ENCODE measurements around the gene NLRP12.
A peak's percentile ranks its signal among the peaks of the same experiment; 100 is the strongest.
"Not testable (repeated sequence)": the region's sequence is repeated elsewhere in the genome, so short reads cannot be mapped to it uniquely, and the experiment has no call there.

NLRP12 gene

DNA sequence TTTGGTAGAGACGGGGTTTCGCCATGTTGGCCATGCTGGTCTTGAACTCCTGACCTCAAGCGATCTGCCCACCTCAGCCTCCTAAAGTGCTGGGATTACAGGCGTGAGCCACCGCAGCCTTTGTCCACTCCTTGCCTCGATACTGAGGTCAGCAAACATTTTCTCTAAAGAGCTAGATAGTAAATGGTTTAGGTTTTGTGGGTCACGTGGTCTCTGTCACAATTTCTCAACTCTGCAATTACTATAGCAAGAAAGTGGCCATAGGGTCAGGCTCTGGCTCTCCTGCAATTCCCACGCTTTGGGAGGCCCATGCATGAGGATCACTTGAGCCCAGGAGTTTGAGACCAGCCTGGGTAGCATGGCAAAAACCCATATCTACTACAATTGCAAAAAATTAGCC is 42.8 kb downstream of the NLRP12 start:
- not testable (repeated sequence) for H4K12ac ChIP-seq (ENCODE audit: low read depth, low read length); H3K4me1 ChIP-seq (ENCODE audit: control insufficient read depth in 1 of 2, insufficient read depth in 2 of 2, low read length in 2 of 2); H3K4me3 ChIP-seq (ENCODE audit: low read depth, low read length); H3K23ac ChIP-seq (ENCODE audit: low read length); H3K79me2 ChIP-seq (ENCODE audit: control insufficient read depth, insufficient read depth, low read length, poor library complexity); H3K4ac ChIP-seq (ENCODE audit: low read depth, low read length); H3K36me3 ChIP-seq (ENCODE audit: control insufficient read depth in 1 of 2, insufficient read depth in 2 of 2, low read length in 2 of 2); H2AFZ ChIP-seq (ENCODE audit: insufficient read depth, low read length, poor library complexity); H3K9ac ChIP-seq (ENCODE audit: low read length); H3K9me3 ChIP-seq (ENCODE audit: insufficient read depth, low read depth, low read length); H3K27me3 ChIP-seq (ENCODE audit: insufficient read depth, low read length); H3K4me2 ChIP-seq (ENCODE audit: low read length)
- Histone ChIP-seq H2BK12ac (ENCODE audit: low read length) (peak overlapping the region; percentile 92), H4K8ac (ENCODE audit: low read depth, low read length) (peak overlapping the region; percentile 44), H2AK5ac (ENCODE audit: low read length) (peak overlapping the region; percentile 29), H3K18ac (ENCODE audit: low read length) (peak overlapping the region; percentile 52), H3K14ac (ENCODE audit: low read length) (peak overlapping the region; percentile 77), H2BK120ac (ENCODE audit: insufficient read depth, low read length, poor library complexity) (peak overlapping the region; percentile 73), H3K27ac (ENCODE audit: low read depth, low read length) (peak overlapping the region; percentile 61), H2BK5ac (ENCODE audit: low read depth, low read length, poor library complexity) (peak overlapping the region; percentile 52), H3K79me1 (ENCODE audit: low read length) (peaks cover 25% of the 10 kb centered on the region), H4K91ac (ENCODE audit: low read depth, low read length) (peak overlapping the region; percentile 89)
- peak; percentile 15 to 49 for DNase-seq
- WGBS (ENCODE audit: extremely low coverage, insufficient coverage, insufficient read length): no CpG with 5 or more reads among the region's 8 CpGs

DNA sequence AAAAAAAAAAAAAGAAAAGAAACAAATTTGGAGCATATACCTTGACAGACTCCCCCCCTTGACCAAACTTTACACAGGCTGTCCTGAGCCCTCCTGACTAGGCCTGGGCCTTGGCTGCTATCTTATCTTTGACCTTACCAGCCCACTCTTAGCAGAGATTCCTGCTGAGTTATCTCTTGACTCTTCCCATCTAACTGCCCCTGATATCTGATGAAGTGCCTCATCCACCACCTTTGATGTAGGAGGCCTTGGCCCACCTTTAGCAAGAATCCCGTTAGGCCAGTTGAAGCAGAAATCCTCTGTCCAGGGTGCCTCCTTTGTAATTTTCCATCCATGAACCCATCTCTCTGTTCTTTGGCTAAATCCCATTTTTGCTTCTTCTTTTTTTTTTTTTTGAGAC is 43.6 kb downstream of the NLRP12 start:
- Histone ChIP-seq H3K36me3 (ENCODE audit: control insufficient read depth in 1 of 2, insufficient read depth in 2 of 2, low read length in 2 of 2) (no peaks in the 10 kb centered on the region), H3K4me3 (ENCODE audit: low read depth, low read length) (no peak overlapping the region), H3K18ac (ENCODE audit: low read length) (no peak overlapping the region), H4K8ac (ENCODE audit: low read depth, low read length) (no peak overlapping the region), H3K27me3 (ENCODE audit: insufficient read depth, low read length) (no peaks in the 10 kb centered on the region), H2BK120ac (ENCODE audit: insufficient read depth, low read length, poor library complexity) (peak overlapping the region; percentile 78), H2BK5ac (ENCODE audit: low read depth, low read length, poor library complexity) (peak overlapping the region; percentile 56), H3K4me1 (ENCODE audit: control insufficient read depth in 1 of 2, insufficient read depth in 2 of 2, low read length in 2 of 2) (peaks cover 9 to 11% of the 10 kb centered on the region in 2 experiments), H3K79me1 (ENCODE audit: low read length) (peaks cover 26% of the 10 kb centered on the region), H3K14ac (ENCODE audit: low read length) (no peak overlapping the region), H2AFZ (ENCODE audit: insufficient read depth, low read length, poor library complexity) (no peak overlapping the region), H3K27ac (ENCODE audit: low read depth, low read length) (peak overlapping the region; percentile 61), H2BK12ac (ENCODE audit: low read length) (peak overlapping the region; percentile 53), H3K79me2 (ENCODE audit: control insufficient read depth, insufficient read depth, low read length, poor library complexity) (peaks cover under 1% of the 10 kb centered on the region), H3K4me2 (ENCODE audit: low read length) (no peak overlapping the region), H4K91ac (ENCODE audit: low read depth, low read length) (peak overlapping the region; percentile 89), H2AK5ac (ENCODE audit: low read length) (no peak overlapping the region), H3K9me3 (ENCODE audit: insufficient read depth, low read depth, low read length) (no peaks in the 10 kb centered on the region), H3K9ac (ENCODE audit: low read length) (no peak overlapping the region), H3K4ac (ENCODE audit: low read depth, low read length) (no peak overlapping the region), H4K12ac (ENCODE audit: low read depth, low read length) (no peak overlapping the region), H3K23ac (ENCODE audit: low read length) (no peak overlapping the region)
- no CpG with 5 or more reads among the region's 1 CpG for WGBS (ENCODE audit: extremely low coverage, insufficient coverage, insufficient read length)
- peak; percentile 87 to 94 for DNase-seq

DNA sequence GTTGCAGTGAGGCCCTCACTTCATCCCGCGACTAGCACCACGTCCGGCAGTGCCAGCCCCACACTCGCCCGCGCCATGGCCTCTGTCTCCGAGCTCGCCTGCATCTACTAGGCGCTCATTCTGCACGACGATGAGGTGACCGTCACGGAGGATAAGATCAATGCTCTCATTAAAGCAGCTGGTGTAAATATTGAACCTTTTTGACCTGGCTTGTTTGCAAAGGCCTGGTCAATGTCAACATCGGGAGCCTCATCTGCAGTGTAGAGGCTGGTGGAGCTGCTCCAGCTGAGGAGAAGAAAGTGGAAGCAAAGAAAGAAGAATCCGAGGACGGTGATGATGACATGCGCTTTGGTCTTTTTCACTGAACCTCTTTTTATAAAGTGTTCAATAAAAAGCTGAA is 48.6 kb downstream of the NLRP12 start:
- Histone ChIP-seq H3K79me1 (ENCODE audit: low read length) (peaks cover 23% of the 10 kb centered on the region), H4K12ac (ENCODE audit: low read depth, low read length) (no peak overlapping the region), H3K9ac (ENCODE audit: low read length) (no peak overlapping the region), H3K79me2 (ENCODE audit: control insufficient read depth, insufficient read depth, low read length, poor library complexity) (peaks cover 2% of the 10 kb centered on the region), H3K4me1 (ENCODE audit: control insufficient read depth in 1 of 2, insufficient read depth in 2 of 2, low read length in 2 of 2) (peaks cover 14 to 17% of the 10 kb centered on the region in 2 experiments), H4K8ac (ENCODE audit: low read depth, low read length) (no peak overlapping the region), H3K4me2 (ENCODE audit: low read length) (no peak overlapping the region), H3K18ac (ENCODE audit: low read length) (no peak overlapping the region), H3K23ac (ENCODE audit: low read length) (no peak overlapping the region), H3K14ac (ENCODE audit: low read length) (peak overlapping the region; percentile 8), H2BK12ac (ENCODE audit: low read length) (peak overlapping the region; percentile 13), H3K4ac (ENCODE audit: low read depth, low read length) (no peak overlapping the region), H3K9me3 (ENCODE audit: insufficient read depth, low read depth, low read length) (peaks cover 1% of the 10 kb centered on the region), H3K36me3 (ENCODE audit: control insufficient read depth in 1 of 2, insufficient read depth in 2 of 2, low read length in 2 of 2) (no peaks in the 10 kb centered on the region), H2BK120ac (ENCODE audit: insufficient read depth, low read length, poor library complexity) (peak overlapping the region; percentile 5), H2AFZ (ENCODE audit: insufficient read depth, low read length, poor library complexity) (no peak overlapping the region), H2AK5ac (ENCODE audit: low read length) (no peak overlapping the region), H3K27ac (ENCODE audit: low read depth, low read length) (peak overlapping the region; percentile 72), H2BK5ac (ENCODE audit: low read depth, low read length, poor library complexity) (peak overlapping the region; percentile 85), H4K91ac (ENCODE audit: low read depth, low read length) (peak overlapping the region; percentile 70), H3K4me3 (ENCODE audit: low read depth, low read length) (no peak overlapping the region), H3K27me3 (ENCODE audit: insufficient read depth, low read length) (no peaks in the 10 kb centered on the region)
- WGBS (ENCODE audit: extremely low coverage, insufficient coverage, insufficient read length): no CpG with 5 or more reads among the region's 18 CpGs
- no peak for DNase-seq

DNA sequence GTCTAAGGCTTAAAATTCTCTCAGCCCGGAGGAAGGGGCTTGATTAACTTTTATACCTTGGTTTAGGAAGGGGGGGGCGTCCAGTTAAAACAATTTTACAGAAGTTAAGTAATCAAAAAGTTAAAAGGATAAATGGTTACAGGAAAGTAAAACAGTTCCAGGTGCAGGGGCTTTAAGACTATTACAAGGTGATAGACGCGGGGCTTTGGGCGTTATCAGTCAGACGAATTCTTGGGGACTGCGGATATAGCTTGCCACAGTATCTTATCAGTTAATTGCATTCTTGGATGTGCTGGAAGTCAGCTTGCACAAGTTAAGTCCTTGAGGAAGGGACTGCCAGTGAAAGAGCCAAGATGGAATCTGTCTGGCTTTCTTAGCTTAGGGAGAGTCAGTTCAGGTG is 49.6 kb downstream of the NLRP12 start:
- WGBS (ENCODE audit: extremely low coverage, insufficient coverage, insufficient read length): no CpG with 5 or more reads among the region's 7 CpGs
- H2AFZ ChIP-seq (ENCODE audit: insufficient read depth, low read length, poor library complexity); H4K12ac ChIP-seq (ENCODE audit: low read depth, low read length); H3K4me2 ChIP-seq (ENCODE audit: low read length); H3K23ac ChIP-seq (ENCODE audit: low read length); H3K9ac ChIP-seq (ENCODE audit: low read length); H3K14ac ChIP-seq (ENCODE audit: low read length); H4K8ac ChIP-seq (ENCODE audit: low read depth, low read length); H3K18ac ChIP-seq (ENCODE audit: low read length); H2BK12ac ChIP-seq (ENCODE audit: low read length); H3K79me2 ChIP-seq (ENCODE audit: control insufficient read depth, insufficient read depth, low read length, poor library complexity); DNase-seq; H3K36me3 ChIP-seq (ENCODE audit: control insufficient read depth in 1 of 2, insufficient read depth in 2 of 2, low read length in 2 of 2); H3K9me3 ChIP-seq (ENCODE audit: insufficient read depth, low read depth, low read length); H3K27me3 ChIP-seq (ENCODE audit: insufficient read depth, low read length); H3K4me3 ChIP-seq (ENCODE audit: low read depth, low read length); H3K4ac ChIP-seq (ENCODE audit: low read depth, low read length); H2AK5ac ChIP-seq (ENCODE audit: low read length): not testable (repeated sequence)
- H3K79me1 ChIP-seq (ENCODE audit: low read length): peaks cover 27% of the 10 kb centered on the region
- peak overlapping the region; percentile 83 for H2BK5ac ChIP-seq (ENCODE audit: low read depth, low read length, poor library complexity)
- H4K91ac ChIP-seq (ENCODE audit: low read depth, low read length): peak overlapping the region; percentile 78
- H2BK120ac ChIP-seq (ENCODE audit: insufficient read depth, low read length, poor library complexity): peak overlapping the region; percentile 89
- peaks cover 14 to 25% of the 10 kb centered on the region in 2 experiments for H3K4me1 ChIP-seq (ENCODE audit: control insufficient read depth in 1 of 2, insufficient read depth in 2 of 2, low read length in 2 of 2)
- peak overlapping the region; percentile 72 for H3K27ac ChIP-seq (ENCODE audit: low read depth, low read length)
